ENCODE data around the gene SPACA1. TPM values are rescaled to one million over a fixed set of nuclear protein-coding genes. Genes with fewer than 3 reads are reported as not detected.

Gene SPACA1
- total RNA-seq, 2 donors from 2014 or later: 4.5 TPM; not detected in 1

DNA sequence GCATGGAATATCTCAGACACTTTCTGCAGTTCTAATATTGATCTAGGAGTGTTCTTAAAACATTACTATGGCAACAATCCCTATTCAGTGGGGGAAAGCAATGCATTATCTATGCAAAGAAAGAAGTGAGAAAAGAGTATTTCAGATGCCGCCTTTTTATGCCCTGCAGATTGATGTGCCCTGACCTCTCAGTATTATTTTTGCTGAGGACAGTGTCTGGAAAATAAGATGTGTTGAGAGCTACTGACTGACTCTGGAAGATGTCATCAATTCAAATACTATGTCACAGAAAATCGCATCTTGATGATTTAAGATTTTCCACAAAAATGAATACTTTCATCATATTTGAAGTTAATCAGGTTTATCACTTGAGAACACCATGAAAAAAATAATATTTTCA lies 22.9 kb upstream of the SPACA1 start:
- Histone ChIP-seq H3K4me3 (no peak overlapping the region), H3K9me3 (no peaks in the 10 kb centered on the region), H3K36me3 (no peaks in the 10 kb centered on the region), H3K27ac (no peak overlapping the region), H3K27me3 (replicated peaks; ENCODE audit: insufficient read depth) (no peaks in the 10 kb centered on the region), H3K4me1 (replicated peaks) (no peaks in the 10 kb centered on the region)
- WGBS: 92% methylated on average over 2 of the region's 2 CpGs
- DNase-seq (ENCODE audit: low spot score): no peak
- no peak for TF ChIP-seq POLR2AphosphoS5 (IDR thresholded peaks at IDR 0.05)
- TF ChIP-seq, protein P1, sequence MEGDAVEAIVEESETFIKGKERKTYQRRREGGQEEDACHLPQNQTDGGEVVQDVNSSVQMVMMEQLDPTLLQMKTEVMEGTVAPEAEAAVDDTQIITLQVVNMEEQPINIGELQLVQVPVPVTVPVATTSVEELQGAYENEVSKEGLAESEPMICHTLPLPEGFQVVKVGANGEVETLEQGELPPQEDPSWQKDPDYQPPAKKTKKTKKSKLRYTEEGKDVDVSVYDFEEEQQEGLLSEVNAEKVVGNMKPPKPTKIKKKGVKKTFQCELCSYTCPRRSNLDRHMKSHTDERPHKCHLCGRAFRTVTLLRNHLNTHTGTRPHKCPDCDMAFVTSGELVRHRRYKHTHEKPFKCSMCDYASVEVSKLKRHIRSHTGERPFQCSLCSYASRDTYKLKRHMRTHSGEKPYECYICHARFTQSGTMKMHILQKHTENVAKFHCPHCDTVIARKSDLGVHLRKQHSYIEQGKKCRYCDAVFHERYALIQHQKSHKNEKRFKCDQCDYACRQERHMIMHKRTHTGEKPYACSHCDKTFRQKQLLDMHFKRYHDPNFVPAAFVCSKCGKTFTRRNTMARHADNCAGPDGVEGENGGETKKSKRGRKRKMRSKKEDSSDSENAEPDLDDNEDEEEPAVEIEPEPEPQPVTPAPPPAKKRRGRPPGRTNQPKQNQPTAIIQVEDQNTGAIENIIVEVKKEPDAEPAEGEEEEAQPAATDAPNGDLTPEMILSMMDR (IDR thresholded peaks at IDR 0.05): no peak
- no peak for TF ChIP-seq POLR2A (IDR thresholded peaks at IDR 0.05)
- intact Hi-C loops (cut with DNase I): no loop called here

DNA sequence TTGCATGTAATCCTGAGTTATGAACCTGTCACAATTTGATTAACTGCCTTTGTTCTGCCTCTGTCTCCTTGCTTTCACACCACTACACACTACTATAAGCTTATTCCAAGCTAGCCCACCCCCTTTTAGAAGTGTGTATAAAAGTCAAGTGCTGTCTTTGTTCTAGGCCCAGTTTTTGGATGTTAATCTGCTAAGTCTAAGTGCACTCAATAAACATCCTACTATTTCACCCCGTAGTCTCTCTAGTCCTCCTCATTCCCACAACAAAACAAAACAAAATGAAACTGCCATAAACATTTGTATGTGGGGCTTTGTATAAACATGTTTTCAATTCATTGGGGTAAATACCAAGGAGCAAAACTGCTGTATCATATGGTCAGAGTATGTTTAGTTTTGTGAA lies 16.1 kb upstream of the SPACA1 start:
- Histone ChIP-seq H3K9me3 (no peaks in the 10 kb centered on the region), H3K4me3 (no peak overlapping the region), H3K27me3 (replicated peaks; ENCODE audit: insufficient read depth) (no peaks in the 10 kb centered on the region), H3K4me1 (replicated peaks) (no peaks in the 10 kb centered on the region), H3K27ac (no peak overlapping the region), H3K36me3 (no peaks in the 10 kb centered on the region)
- TF ChIP-seq, protein P1 (IDR thresholded peaks at IDR 0.05): no peak
- TF ChIP-seq POLR2A (IDR thresholded peaks at IDR 0.05) (no peak), POLR2AphosphoS5 (IDR thresholded peaks at IDR 0.05) (no peak)
- DNase-seq (ENCODE audit: low spot score): no peak
- 97% methylated on average over 1 of the region's 1 CpG for WGBS
- intact Hi-C loops (cut with DNase I): no loop called here

DNA sequence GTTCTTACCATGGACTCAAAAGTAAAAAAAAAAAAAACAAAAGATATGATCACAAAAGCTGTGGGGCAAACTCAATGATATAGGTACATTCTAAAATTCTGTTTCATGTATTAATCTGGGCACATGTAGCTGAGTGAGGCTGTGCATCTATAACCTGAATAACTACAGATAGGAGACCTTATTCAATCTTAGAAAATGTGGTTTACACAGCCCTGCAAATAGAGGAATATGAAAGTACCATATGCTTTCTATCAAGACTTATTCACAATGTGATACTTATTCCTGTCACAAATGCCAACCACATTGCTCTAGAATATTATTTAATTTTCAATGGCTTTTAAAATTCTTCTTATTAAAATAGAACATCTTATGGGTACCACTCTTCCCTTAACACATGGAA lies 3.1 kb upstream of the SPACA1 start:
- Histone ChIP-seq H3K4me3 (no peak overlapping the region), H3K9me3 (no peaks in the 10 kb centered on the region), H3K27ac (no peak overlapping the region), H3K27me3 (replicated peaks; ENCODE audit: insufficient read depth) (no peaks in the 10 kb centered on the region), H3K36me3 (no peaks in the 10 kb centered on the region), H3K4me1 (replicated peaks) (no peaks in the 10 kb centered on the region)
- TF ChIP-seq, protein P1 (IDR thresholded peaks at IDR 0.05): no peak
- TF ChIP-seq POLR2AphosphoS5 (IDR thresholded peaks at IDR 0.05) (no peak), POLR2A (IDR thresholded peaks at IDR 0.05) (no peak)
- intact Hi-C loops (cut with DNase I): no loop called here
- no peak for DNase-seq (ENCODE audit: low spot score)

DNA sequence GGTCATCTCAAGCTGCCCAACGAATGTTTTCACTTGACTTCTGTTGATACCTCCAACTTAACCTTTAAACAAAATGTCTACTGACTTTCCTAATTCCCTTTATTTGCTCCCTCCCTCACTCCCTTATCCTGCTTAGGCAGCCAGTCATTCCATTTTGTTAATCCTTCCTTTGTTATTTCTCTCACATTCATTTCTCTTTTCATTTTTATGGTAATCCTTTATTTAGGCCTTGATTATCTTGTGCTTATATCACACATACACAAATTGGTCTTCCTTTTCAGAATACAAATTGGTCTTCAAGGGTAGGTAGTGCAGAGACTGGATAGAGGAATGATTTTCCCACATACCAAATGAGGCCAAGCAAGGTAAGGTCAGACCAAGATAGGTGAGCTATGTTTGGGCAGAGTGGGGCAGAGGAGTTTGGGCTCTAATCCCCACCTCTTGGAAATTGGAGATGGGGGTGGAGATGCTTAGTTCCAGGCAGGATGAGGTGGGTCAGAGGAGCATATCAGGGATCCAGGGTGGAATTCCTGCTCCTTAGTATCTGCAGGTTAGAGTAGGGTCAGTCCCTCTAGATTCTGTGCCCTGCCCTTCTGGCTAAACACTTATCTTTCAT lies 2.0 kb upstream of the SPACA1 start:
- Histone ChIP-seq H3K4me1 (replicated peaks) (no peaks in the 10 kb centered on the region), H3K27me3 (replicated peaks; ENCODE audit: insufficient read depth) (no peaks in the 10 kb centered on the region), H3K36me3 (no peaks in the 10 kb centered on the region), H3K4me3 (no peak overlapping the region), H3K27ac (no peak overlapping the region), H3K9me3 (no peaks in the 10 kb centered on the region)
- TF ChIP-seq, protein P1 (IDR thresholded peaks at IDR 0.05): no peak
- TF ChIP-seq POLR2A (IDR thresholded peaks at IDR 0.05) (no peak), POLR2AphosphoS5 (IDR thresholded peaks at IDR 0.05) (no peak)
- intact Hi-C loops (cut with DNase I): no loop called here
- WGBS: 76% methylated on average over 1 of the region's 1 CpG
- DNase-seq (ENCODE audit: low spot score): no peak

DNA sequence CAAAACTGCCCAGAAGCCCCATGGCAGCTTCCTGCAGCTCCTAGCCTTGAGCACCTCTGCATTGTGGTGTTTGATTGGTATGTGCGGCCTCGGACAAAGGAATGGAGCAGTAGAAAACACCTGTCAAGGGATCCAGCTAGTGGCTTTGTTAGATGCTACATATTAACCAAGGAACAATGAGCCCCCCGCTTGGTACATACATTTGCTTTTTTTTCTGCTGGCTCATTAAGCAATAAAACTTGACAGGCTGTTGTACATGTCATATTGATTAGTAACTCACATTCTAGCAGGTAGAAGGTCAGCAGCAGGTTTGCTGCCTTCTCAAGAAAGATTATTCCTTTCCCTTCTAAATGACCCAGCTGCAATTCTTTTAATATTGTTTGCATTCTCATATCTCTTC lies 937 bp downstream of the SPACA1 start:
- Histone ChIP-seq H3K4me1 (replicated peaks) (no peaks in the 10 kb centered on the region), H3K36me3 (no peaks in the 10 kb centered on the region), H3K9me3 (no peaks in the 10 kb centered on the region), H3K4me3 (no peak overlapping the region), H3K27ac (no peak overlapping the region), H3K27me3 (replicated peaks; ENCODE audit: insufficient read depth) (no peaks in the 10 kb centered on the region)
- intact Hi-C loops (cut with DNase I): no loop called here
- DNase-seq (ENCODE audit: low spot score): no peak
- no peak for TF ChIP-seq POLR2AphosphoS5 (IDR thresholded peaks at IDR 0.05)
- TF ChIP-seq POLR2A (IDR thresholded peaks at IDR 0.05): no peak
- TF ChIP-seq, protein P1 (IDR thresholded peaks at IDR 0.05): no peak
- WGBS: 28% methylated on average over 3 of the region's 3 CpGs
